ENCODE measurements around the gene SAP25.

DNA sequence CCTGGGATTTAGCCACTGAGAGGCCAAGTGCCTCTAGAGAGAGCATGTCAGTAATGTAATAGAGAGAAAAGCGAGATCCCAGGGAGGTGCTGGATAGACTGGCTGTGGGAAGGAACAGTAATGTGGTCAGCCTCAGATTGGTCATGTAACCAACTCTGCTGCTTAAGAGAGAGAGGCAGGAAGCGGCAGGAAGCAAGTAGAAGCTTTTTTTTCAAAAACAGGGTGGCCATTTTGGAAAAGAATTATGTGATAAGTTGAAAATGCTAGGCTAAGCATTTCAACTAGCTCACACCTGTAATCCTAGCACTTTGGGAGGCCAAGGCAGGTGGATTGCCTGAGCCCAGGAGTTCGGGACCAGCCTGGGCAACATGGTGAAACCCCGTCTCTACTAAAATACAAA lies 24.7 kb upstream of the SAP25 start:
- no peak for TF ChIP-seq SIN3A (IDR thresholded peaks at IDR 0.05; ENCODE audit: borderline replicate concordance, insufficient read depth, low read depth, low read length)
- no peak for TF ChIP-seq CTCF (IDR thresholded peaks at IDR 0.05)
- no peak for TF ChIP-seq POLR2AphosphoS5 (IDR thresholded peaks at IDR 0.05; ENCODE audit: low read depth, low read length)
- no peak for TF ChIP-seq REST (IDR thresholded peaks at IDR 0.05; ENCODE audit: insufficient read depth in 1 of 2, low read depth in 2 of 2, low read length in 1 of 2)
- no peak for TF ChIP-seq TCF7L2 (IDR thresholded peaks at IDR 0.05; ENCODE audit: low read depth, low read length)

Data from Panc1 (cell line).